Activated CD4-positive, alpha-beta T cell treated with anti-CD3 and anti-CD28 coated beads for 36 hours (primary cell): ENCODE results near the gene LIG3. TPM values are rescaled to one million over a fixed set of nuclear protein-coding genes. Genes with fewer than 3 reads are reported as not detected.
"Not testable (repeated sequence)": the region's sequence is repeated elsewhere in the genome, so short reads cannot be mapped to it uniquely, and the experiment has no call there.

Source experiments
- ATAC-seq: fragments of 200-7000 bp; cut with Tn5 transposase; one replicate; pipeline ENCODE4 v1.10.0; 2021; ENCODE audit warnings: mild to moderate bottlenecking, moderate library complexity
- CTCF ChIA-PET: fragments of 350-600 bp; sonication (Branson Sonifier 250); formaldehyde crosslinking; loops from one replicate; lab custom pipeline; 2021; ENCODE audit warnings: antibody characterized with exemption; lab: Charles Lee
- POLR2A ChIA-PET: fragments of 350-600 bp; sonication (Branson Sonifier 250); formaldehyde crosslinking; loops from one replicate; lab custom pipeline; 2021; ENCODE audit warnings: antibody characterized with exemption, inconsistent platforms; lab: Charles Lee
- DNase-seq: peaks from one replicate; pipeline ENCODE4 v3.0.0-alpha.2; 2020
- H3K27ac Mint-ChIP-seq: one replicate; pipeline ENCODE4 v1.8.0; 2021; ENCODE audit warnings: mixed read lengths
- H3K27me3 Mint-ChIP-seq: one replicate; pipeline ENCODE4 v1.8.0; 2021; ENCODE audit warnings: mixed read lengths
- H3K36me3 Mint-ChIP-seq: one replicate; pipeline ENCODE4 v1.8.0; 2021; ENCODE audit warnings: low read depth, mixed read lengths
- H3K4me1 Mint-ChIP-seq: one replicate; pipeline ENCODE4 v1.8.0; 2021; ENCODE audit warnings: mixed read lengths
- H3K4me3 Mint-ChIP-seq: one replicate; pipeline ENCODE4 v1.8.0; 2021; ENCODE audit warnings: mild to moderate bottlenecking, moderate library complexity, mixed read lengths
- H3K9me3 Mint-ChIP-seq: one replicate; pipeline ENCODE4 v1.8.0; 2021; ENCODE audit warnings: low read depth, mixed read lengths
- intact Hi-C, 2 experiments: fragments of 100-400 bp; cut with DNase I in 1 of 2; cut with micrococcal nuclease in 1 of 2; formaldehyde crosslinking; loops; one replicate each; pipeline versions ENCODE4 v1.14.2 to v1.15.1; 2022 to 2024; cut with DNase I, micrococcal nuclease
- total RNA-seq, 2 experiments: library from RNA; stranded (reverse); gene quantifications; one replicate each; pipeline ENCODE4 v1.2.3, GENCODE V29; 2021

The LIG3 gene
- total RNA-seq, 2 experiments from 2014 or later = 42.3 to 56.8 TPM

- no peaks in the 10 kb centered on the region for H3K27me3 Mint-ChIP-seq
- H3K36me3 Mint-ChIP-seq = peaks cover 40% of the 10 kb centered on the region
- DNase-seq = no peak
- intact Hi-C loops = loop anchor here in 1 of 2 experiments (10.0 kb wide), 1 partner anchor 745 kb away; no protein-coding TSS in a partner anchor
- no peak overlapping the region for H3K4me3 Mint-ChIP-seq
- no peaks in the 10 kb centered on the region for H3K9me3 Mint-ChIP-seq
- H3K4me1 Mint-ChIP-seq = peaks cover 6% of the 10 kb centered on the region
- ChIA-PET POLR2A (no interaction called here), CTCF (interaction anchor here (0.8 to 4.9 kb wide), 14 partner anchors 8 to 142 kb away, joined by 3 to 34 read pairs (median 4); partner anchors contain the start of genes RAD51D and RFFL)
- H3K27ac Mint-ChIP-seq = no peak overlapping the region
- ATAC-seq = no peak
These were observed 19.1 kb downstream of the LIG3 start for GRCh38 chr17:34999456-34999855.

GRCh38 chr17:35000965-35001364, 20.7 kb downstream of the LIG3 start:
- intact Hi-C loops, H3K4me1 Mint-ChIP-seq, H3K4me3 Mint-ChIP-seq, H3K9me3 Mint-ChIP-seq, H3K27ac Mint-ChIP-seq, DNase-seq, H3K27me3 Mint-ChIP-seq, ATAC-seq: not testable (repeated sequence)
- H3K36me3 Mint-ChIP-seq = peaks cover 37% of the 10 kb centered on the region
- ChIA-PET CTCF (interaction anchor here (0.7 to 4.9 kb wide), 5 partner anchors 62 to 260 kb away, joined by 3 to 34 read pairs (median 4); partner anchors contain the start of gene RFFL), POLR2A (interaction anchor here (0.6 kb wide), 1 partner anchor 239 kb away, joined by 5 read pairs; no protein-coding TSS in a partner anchor)

- POLR2A ChIA-PET = no interaction called here
- Mint-ChIP-seq H3K4me1 (peaks cover 6% of the 10 kb centered on the region), H3K4me3 (no peak overlapping the region), H3K27me3 (no peaks in the 10 kb centered on the region), H3K9me3 (no peaks in the 10 kb centered on the region), H3K36me3 (peaks cover 37% of the 10 kb centered on the region), H3K27ac (peak overlapping the region; percentile 27)
- CTCF ChIA-PET = interaction anchor here (4.9 kb wide), 1 partner anchor 89 kb away, joined by 34 read pairs; no protein-coding TSS in a partner anchor
- no peak for ATAC-seq
- DNase-seq = no peak
- intact Hi-C loops = no loop called here
These were observed 21.2 kb downstream of the LIG3 start for GRCh38 chr17:35001549-35001948.

- Mint-ChIP-seq H3K27me3 (no peaks in the 10 kb centered on the region), H3K4me3 (no peak overlapping the region), H3K27ac (no peak overlapping the region), H3K36me3 (peaks cover 37% of the 10 kb centered on the region), H3K4me1 (peaks cover 5% of the 10 kb centered on the region), H3K9me3 (no peaks in the 10 kb centered on the region)
- intact Hi-C loops = no loop called here
- DNase-seq = no peak
- no peak for ATAC-seq
- CTCF ChIA-PET = interaction anchor here (0.9 to 4.9 kb wide), 2 partner anchors 26 to 87 kb away, joined by 3 to 34 read pairs; no protein-coding TSS in a partner anchor
- POLR2A ChIA-PET = no interaction called here
These were observed 22.7 kb downstream of the LIG3 start for GRCh38 chr17:35002876-35003551.

GRCh38 chr17:35003778-35004177, 23.5 kb downstream of the LIG3 start:
- Mint-ChIP-seq H3K36me3 (peaks cover 38% of the 10 kb centered on the region), H3K4me3 (no peak overlapping the region), H3K4me1 (no peaks in the 10 kb centered on the region), H3K9me3 (no peaks in the 10 kb centered on the region), H3K27me3 (no peaks in the 10 kb centered on the region), H3K27ac (no peak overlapping the region)
- ATAC-seq = no peak
- POLR2A ChIA-PET = no interaction called here
- CTCF ChIA-PET = interaction anchor here (1.4 kb wide), 1 partner anchor 115 kb away, joined by 3 read pairs; no protein-coding TSS in a partner anchor
- no peak for DNase-seq
- intact Hi-C loops = no loop called here

GRCh38 chr17:35006345-35006744, 26.0 kb downstream of the LIG3 start:
- ChIA-PET POLR2A (no interaction called here), CTCF (no interaction called here)
- intact Hi-C loops = no loop called here
- H3K9me3 Mint-ChIP-seq = no peaks in the 10 kb centered on the region
- no peak overlapping the region for H3K4me3 Mint-ChIP-seq
- peaks cover 36% of the 10 kb centered on the region for H3K36me3 Mint-ChIP-seq
- no peak overlapping the region for H3K27ac Mint-ChIP-seq
- ATAC-seq (no peak), DNase-seq (no peak)
- H3K27me3 Mint-ChIP-seq = no peaks in the 10 kb centered on the region
- no peaks in the 10 kb centered on the region for H3K4me1 Mint-ChIP-seq

GRCh38 chr17:35006961-35007360, 26.6 kb downstream of the LIG3 start:
- ChIA-PET CTCF (no interaction called here), POLR2A (no interaction called here)
- no peaks in the 10 kb centered on the region for H3K27me3 Mint-ChIP-seq
- no peaks in the 10 kb centered on the region for H3K9me3 Mint-ChIP-seq
- ATAC-seq (no peak), DNase-seq (no peak)
- no peak overlapping the region for H3K4me3 Mint-ChIP-seq
- peak overlapping the region; percentile 30 for H3K27ac Mint-ChIP-seq
- H3K4me1 Mint-ChIP-seq = no peaks in the 10 kb centered on the region
- H3K36me3 Mint-ChIP-seq = peaks cover 38% of the 10 kb centered on the region
- intact Hi-C loops = no loop called here

- no peak overlapping the region for H3K4me3 Mint-ChIP-seq
- DNase-seq (no peak), ATAC-seq (no peak)
- no peak overlapping the region for H3K27ac Mint-ChIP-seq
- ChIA-PET CTCF (interaction anchor here (0.6 to 2.6 kb wide), 8 partner anchors 11 to 738 kb away, joined by 3 to 15 read pairs (median 3); partner anchors contain the start of gene RAD51D), POLR2A (interaction anchor here (1.1 kb wide), 1 partner anchor 12 kb away, joined by 3 read pairs; no protein-coding TSS in a partner anchor)
- no peaks in the 10 kb centered on the region for H3K9me3 Mint-ChIP-seq
- H3K27me3 Mint-ChIP-seq = no peaks in the 10 kb centered on the region
- intact Hi-C loops = no loop called here
- peaks cover 24% of the 10 kb centered on the region for H3K36me3 Mint-ChIP-seq
- no peaks in the 10 kb centered on the region for H3K4me1 Mint-ChIP-seq
These were observed 29.8 kb downstream of the LIG3 start for GRCh38 chr17:35010093-35010492.

- DNase-seq (no peak), ATAC-seq (no peak)
- H3K4me1 Mint-ChIP-seq = no peaks in the 10 kb centered on the region
- intact Hi-C loops = no loop called here
- H3K36me3 Mint-ChIP-seq = peaks cover 26% of the 10 kb centered on the region
- CTCF ChIA-PET = interaction anchor here (0.7 to 1.6 kb wide), 2 partner anchors 12 to 15 kb away, joined by 4 read pairs; no protein-coding TSS in a partner anchor
- H3K27ac Mint-ChIP-seq = no peak overlapping the region
- no peak overlapping the region for H3K4me3 Mint-ChIP-seq
- H3K9me3 Mint-ChIP-seq = no peaks in the 10 kb centered on the region
- H3K27me3 Mint-ChIP-seq = no peaks in the 10 kb centered on the region
- POLR2A ChIA-PET = no interaction called here
These were observed 31.4 kb downstream of the LIG3 start for GRCh38 chr17:35011671-35012216.

GRCh38 chr17:35016369-35016768, 36.1 kb downstream of the LIG3 start:
- CTCF ChIA-PET = interaction anchor here (1.5 kb wide), 1 partner anchor 16 kb away, joined by 6 read pairs; no protein-coding TSS in a partner anchor
- DNase-seq (no peak), ATAC-seq (no peak)
- H3K4me1 Mint-ChIP-seq = peaks cover 10% of the 10 kb centered on the region
- H3K36me3 Mint-ChIP-seq = peaks cover 27% of the 10 kb centered on the region
- POLR2A ChIA-PET = no interaction called here
- intact Hi-C loops = no loop called here
- H3K9me3 Mint-ChIP-seq = no peaks in the 10 kb centered on the region
- H3K4me3 Mint-ChIP-seq = no peak overlapping the region
- no peak overlapping the region for H3K27ac Mint-ChIP-seq
- no peaks in the 10 kb centered on the region for H3K27me3 Mint-ChIP-seq

GRCh38 chr17:35017021-35017420, 36.7 kb downstream of the LIG3 start:
- Mint-ChIP-seq H3K9me3 (no peaks in the 10 kb centered on the region), H3K36me3 (peaks cover 24% of the 10 kb centered on the region), H3K4me1 (peaks cover 16% of the 10 kb centered on the region), H3K4me3 (no peak overlapping the region), H3K27ac (peak overlapping the region; percentile 23), H3K27me3 (no peaks in the 10 kb centered on the region)
- ChIA-PET POLR2A (no interaction called here), CTCF (interaction anchor here (1.2 to 1.5 kb wide), 2 partner anchors 9 to 17 kb away, joined by 3 to 6 read pairs; no protein-coding TSS in a partner anchor)
- DNase-seq (no peak), ATAC-seq (no peak)
- intact Hi-C loops = no loop called here
